GM19239 (cell line): ENCODE measurements around the gene TMPRSS3.
A peak's percentile ranks its signal among the peaks of the same experiment; 100 is the strongest.

Experiments
- DNase-seq: peaks from one replicate; pipeline ENCODE4 v3.0.0; 2011; ENCODE audit warnings: low spot score; ENCODE audit not compliant: insufficient read length
- FAIRE-seq: peaks from 2 replicates; lab custom pipeline; 2011; peaks lifted over from hg19 to GRCh38; lab: Jason Lieb, UNC

Gene TMPRSS3

DNA sequence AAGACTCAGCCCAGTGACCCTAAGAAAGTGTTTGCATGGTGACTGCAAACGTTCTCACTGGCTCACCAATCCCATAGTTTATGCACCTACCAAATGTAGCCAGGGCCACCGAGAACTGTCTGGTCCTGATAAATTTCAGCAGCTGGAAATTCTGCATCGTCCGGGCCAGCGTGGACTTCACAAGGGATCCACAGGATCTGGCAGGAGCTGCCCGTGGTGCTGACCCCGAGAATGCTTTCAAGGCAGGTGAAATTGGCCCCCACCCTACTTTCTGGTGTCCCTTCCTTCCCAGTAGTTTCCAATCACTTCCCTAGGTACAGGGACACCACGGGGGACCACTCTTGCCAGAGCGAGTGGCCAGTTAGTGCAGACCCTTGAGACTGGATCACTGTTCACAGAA is 34.0 kb upstream of the TMPRSS3 start:
- DNase-seq (no peak), FAIRE-seq (no peak)

DNA sequence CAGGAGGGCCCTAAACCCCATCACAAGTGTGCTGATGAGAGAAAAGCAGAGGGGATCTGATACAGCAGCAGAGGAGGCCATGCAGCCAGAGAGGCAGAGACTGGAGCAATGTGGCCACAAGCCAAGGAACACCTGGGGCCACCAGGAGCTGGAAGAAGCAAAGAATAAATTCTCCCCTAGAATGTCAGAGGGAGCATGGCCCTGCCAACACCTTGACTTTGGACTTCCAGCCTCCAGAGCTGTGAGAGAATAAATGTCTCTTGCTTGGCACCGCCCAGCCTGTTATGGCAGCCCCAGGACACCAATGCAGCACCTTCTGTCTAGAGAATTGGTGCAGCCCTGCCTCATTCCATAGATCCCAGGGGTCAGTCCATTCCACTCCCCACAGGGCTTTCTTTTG is 33.2 kb upstream of the TMPRSS3 start:
- no peak for DNase-seq
- no peak for FAIRE-seq

DNA sequence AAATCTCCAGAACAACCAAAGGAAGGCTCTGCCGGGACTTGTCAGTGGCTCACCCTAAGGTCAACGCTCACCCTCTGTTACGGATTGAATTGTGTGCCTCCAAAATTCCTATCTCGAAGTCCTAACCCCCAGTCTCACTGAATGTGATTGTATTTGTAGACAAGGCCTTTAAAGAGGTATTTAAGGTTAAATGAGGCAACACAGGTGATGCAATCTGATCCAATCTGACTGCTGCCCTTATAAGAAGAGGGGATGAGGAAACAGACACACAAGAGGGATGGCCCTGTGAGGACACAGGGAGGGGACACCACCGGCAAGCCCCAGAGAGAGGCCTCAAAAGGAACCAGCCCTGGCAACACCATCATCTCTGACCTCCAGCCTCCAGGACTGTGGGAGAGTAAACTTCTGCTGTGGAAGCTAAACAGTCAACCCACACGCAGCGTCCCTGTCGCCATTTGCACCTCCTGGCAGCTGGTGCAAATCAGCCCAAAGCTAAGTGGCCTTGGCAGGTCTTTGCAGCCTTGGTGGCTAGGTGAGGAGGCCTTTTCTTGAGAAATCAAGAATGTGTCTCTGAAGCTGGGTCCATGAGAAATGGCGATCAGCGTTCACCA is 32.1 kb upstream of the TMPRSS3 start:
- no peak for FAIRE-seq
- DNase-seq, result no peak

DNA sequence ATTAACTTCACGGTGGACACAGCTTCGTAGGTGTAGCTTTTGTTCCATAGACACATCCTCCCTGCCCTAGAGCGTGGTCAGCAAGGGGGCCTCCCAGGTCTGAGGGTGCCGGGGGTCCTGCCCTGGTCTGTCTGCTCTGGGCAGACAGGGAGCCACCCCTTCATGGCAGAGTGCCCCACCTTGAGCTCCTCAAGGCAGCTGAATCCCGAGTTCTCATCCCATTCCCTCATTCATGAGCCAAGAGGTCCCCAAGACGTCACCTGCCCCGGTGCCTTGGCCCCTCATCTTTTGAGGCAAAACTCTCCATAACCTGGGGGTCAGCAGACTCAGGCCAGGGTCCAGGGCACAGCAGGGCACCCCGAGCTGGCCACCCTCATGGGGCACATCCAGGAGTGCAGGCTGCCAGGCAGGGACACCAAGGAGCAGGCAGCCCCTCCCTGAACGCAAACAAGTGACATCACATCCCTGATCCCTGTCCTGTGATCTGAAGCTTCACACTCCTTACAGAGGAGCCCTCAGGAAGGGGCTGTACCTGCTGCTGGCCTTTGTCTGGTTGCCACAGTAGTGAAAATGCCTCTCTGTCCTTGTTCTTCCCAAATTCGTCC is 31.1 kb upstream of the TMPRSS3 start:
- FAIRE-seq, result no peak

DNA sequence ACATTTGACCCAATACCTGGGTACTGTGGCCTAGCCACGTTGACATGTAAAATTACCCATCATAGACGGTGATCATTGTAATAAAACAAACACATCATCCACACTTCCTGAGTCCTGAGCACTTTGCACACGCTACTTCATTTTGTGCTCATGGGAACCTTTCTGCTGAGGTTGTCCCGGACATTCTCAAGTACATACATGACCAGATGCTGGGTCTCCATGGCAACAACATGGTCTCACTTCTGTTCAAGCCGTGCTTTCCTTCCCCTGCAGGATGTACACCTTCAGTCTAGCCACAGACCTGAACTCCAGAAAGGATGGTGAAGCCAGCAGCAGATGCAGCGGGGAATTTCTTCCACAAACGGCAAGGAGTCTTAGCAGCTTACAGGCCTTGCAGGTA is 30.6 kb upstream of the TMPRSS3 start:
- FAIRE-seq, result peak; percentile 54

More for the DNA sequence above, 31.1 kb upstream of the TMPRSS3 start:
- DNase-seq, result no peak

DNA sequence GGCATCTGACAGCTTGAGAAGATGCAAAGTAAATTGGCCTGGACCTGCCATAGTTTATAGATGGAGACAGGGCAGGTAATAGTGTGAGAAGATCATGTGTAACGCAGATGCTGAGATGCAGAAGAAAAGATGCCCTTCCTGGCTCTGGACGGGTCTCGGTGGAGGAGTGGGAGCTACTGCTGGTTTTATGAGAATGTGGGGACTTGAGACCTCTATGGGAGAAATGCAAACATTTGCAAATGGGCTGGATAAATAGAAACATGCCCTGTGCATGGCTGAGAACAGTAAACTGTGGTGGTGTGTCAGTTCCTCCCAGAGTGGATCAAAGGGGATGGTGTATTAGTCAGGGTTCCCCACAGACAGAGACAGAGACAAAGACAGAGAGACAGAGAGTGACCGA is 29.7 kb upstream of the TMPRSS3 start:
- no peak for FAIRE-seq
- DNase-seq, result no peak

More for the DNA sequence above, 30.6 kb upstream of the TMPRSS3 start:
- no peak for DNase-seq

DNA sequence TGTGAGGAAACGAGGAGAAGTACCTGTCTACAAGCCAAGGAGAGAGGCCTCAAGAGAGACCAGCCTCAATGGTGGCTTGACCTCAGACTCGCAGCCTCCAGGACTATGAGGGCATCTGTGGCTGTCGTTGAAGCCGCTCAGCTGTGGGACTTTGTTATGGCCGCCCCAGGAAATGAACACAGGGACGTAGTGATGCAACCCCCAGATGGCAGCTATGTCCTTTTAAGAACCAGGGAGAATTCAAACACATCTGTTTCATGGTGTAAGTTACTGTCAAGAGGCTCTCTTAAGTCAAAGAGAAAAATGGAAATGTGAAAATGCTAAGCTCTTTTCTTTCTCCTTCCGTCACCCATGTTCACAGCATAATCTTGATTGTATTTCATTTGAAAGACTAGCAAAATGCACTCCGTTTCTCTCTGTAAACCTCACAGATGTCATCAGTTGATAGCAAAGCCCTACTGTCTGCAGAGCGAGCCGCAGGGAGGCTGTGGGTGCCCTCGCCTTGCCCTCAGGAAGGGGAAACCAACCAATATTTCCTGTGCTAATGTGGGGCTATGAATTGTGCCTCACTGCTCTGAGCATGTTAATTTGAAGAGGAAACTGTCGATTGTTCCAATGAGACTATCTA is 29.2 kb upstream of the TMPRSS3 start:
- DNase-seq (peak; percentile 23), FAIRE-seq (peak; percentile 88)

DNA sequence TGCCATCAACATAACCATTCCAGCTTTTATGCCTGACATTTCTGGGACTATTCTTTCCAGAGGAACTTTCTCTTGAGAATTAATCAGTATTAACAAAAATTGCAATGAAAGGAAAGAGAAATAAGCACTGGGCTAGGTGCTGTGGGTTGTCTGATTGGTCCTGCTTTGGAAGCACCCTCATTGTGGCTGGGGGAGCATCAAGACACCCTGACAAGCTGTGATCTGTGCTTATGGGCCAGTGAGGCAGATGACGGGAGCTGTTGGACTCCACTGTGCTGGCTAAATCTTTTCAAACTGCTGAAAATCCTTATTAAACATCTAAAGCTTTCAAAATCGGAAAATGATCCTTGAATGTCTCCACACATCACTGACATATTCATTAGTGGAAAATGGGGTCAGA is 27.8 kb upstream of the TMPRSS3 start:
- DNase-seq (no peak), FAIRE-seq (no peak)

DNA sequence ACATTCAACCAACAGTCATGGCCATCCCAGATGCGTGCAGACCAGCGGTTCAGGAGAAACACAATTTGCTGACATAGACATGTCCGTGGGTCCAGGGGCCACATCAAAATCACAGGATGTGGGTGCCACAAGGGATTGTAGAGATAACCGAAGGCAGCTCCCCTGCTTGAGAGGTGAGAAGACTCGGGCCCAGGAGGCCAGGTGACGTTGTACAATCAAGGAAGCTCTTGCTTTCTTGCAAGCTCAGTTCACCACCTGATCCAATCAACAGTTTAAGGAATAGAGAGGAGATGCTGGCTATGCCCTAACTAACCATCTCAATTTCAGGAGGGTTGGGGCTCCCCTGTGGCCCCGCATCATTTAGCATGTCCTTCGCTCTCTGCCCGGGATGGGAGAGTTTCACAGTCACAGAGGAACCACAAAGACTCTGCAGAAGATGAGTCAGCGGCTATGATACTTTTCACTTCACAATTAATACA is 27.4 kb upstream of the TMPRSS3 start:
- FAIRE-seq (peak; percentile 85), DNase-seq (peak; percentile 36)

DNA sequence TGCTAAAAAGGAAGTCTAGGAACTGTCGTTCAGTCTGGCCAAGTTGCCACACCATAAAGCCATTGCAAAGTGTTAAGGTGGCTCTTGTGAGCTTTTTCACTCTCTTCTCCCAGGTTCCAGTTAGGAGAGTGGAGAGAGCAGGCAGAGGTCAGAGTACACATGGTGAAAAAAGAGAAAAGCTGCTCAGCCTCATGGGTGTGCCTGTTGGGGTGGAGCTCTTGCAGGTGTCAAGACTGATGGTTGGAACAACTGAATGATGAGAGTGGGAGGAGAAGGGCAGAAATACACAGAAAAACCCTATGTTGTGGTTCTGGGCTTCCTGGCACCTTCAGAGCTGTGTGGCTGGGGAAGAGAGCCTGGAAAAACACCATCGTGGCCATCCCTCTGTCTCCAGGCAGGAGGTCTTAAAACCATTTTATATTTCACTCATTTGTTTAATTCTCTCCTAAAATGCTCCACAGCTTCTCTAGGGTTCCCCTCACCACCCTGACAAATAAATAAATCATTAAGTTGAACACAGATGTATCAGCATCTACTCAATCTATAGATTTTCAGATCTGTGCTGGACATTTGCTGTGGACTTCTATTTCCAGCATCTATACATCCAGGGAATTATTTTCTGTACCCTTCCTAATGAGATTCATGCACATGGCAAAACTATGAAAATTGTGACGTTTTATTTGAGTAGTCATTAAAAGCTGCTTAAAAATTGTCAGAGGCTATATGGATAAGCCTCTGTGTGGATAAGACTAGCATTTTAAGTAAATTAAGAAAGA is 25.4 kb upstream of the TMPRSS3 start:
- DNase-seq (no peak), FAIRE-seq (no peak)

DNA sequence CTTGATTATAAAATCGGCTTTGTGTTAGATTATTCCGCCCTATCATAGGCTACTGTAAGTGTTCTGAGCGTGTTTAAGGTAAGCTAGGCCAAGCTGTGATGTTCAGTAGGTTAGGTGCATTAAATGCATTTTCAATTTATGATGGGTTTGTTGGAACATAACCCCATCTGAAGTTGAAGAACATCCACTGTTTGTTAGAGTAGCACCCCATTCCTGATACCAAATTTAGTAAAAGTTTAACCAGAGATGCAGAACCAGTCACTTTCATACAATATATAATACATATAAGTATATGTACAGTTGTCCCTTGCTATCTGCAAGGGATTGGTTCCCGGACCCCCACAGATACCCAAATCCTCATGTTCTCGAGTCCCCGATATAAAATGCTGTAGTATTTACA is 24.0 kb upstream of the TMPRSS3 start:
- DNase-seq (no peak), FAIRE-seq (no peak)

DNA sequence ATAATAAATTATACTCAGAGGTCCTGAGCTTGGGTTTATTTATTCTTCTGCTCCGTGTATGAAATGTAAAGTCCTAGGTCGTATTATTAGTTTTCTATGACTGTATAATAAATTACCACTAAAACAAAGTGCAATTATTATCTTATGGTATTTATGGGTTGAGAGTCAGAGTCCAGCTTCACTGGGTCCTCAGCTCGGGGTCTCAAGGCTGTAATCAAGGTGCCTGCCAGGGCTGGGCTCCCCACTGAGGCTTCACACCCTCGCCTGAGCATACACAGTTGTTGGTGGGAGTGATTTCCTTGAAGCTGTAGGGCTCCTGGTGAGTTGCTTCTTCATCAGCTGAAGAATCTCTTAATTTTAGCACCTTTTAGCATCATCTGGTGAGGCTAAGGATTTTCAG is 23.0 kb upstream of the TMPRSS3 start:
- no peak for FAIRE-seq

DNA sequence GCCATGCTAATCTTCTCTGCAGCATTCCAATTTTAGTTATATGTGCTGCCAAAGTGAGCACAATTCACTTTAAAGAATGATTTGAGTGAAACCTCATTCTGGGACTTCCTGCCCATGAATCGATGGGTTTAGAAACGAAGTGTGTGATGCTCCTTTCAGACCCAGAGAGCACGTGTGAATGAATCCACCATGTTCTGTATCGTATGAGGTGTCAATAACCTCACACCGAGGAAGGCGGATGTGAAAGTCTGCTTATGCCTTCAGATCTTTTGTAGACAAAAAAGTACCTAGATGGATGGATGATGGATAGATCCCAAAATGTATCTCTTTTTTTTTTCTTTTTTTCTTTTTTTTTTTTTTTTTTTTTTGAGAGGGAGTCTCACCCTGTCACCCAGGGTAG is 21.7 kb upstream of the TMPRSS3 start:
- peak; percentile 28 for DNase-seq
- peak; percentile 53 for FAIRE-seq

More for the DNA sequence above, 23.0 kb upstream of the TMPRSS3 start:
- DNase-seq, result no peak

DNA sequence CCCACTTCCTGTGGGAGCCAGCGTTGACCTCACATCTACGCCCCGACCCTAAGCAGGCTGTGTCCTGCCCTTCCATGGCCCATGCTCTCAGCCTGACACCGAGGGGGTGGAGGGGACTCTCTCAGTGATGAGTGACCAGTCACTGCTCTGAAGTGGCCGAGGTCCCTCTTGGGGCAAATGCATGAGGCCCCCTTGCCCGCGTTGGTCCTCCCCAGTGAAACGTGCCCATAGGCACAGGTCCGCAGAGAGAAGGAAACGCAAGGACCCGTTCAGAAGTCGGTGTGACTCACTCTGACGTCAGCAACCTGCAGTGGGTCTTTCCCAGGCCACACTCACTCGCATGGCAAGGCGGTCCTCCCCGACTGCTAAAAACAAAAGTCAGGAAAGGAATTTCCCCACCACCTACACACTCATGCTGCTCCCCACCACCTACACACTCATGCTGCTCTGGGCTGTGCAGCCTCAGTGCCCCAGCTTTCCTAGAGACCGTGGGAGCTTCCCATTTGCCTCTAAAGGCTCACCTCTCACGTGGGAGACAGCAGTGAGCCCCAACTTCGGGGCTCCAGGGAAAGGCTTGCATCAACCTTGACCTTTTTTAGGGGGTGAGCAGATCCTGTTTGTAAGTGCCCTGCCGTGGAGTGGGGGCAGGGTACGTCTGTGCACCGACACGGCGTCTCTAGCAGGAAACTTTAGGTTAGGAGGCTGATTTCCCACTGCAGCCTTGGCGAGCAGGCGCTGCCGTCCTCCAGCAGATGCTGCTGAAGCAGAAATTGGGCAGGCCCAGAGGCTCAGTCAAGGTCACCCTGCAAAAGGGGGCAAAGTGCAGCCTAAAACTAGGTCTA is 19.3 kb upstream of the TMPRSS3 start:
- FAIRE-seq, result peak; percentile 57
- DNase-seq, result peak; percentile 65

DNA sequence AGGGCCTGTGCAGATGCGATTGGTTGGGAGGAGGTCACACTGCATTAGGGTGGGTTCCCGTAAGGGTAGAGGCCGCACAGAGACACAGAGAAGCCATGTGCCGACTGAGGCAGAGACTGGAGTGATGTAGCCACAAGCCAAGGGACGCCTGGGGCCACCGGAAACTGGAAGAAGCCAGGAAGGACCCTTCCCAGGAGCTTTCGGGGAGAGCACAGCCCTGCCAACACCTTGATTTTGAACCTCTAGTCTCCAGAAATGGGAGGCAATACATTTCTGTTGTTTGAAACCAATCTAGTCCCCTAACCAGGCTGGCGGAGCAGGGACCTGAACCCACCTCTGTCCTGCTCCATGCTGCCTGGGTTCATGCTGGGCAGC is 18.7 kb upstream of the TMPRSS3 start:
- DNase-seq (no peak), FAIRE-seq (no peak)

DNA sequence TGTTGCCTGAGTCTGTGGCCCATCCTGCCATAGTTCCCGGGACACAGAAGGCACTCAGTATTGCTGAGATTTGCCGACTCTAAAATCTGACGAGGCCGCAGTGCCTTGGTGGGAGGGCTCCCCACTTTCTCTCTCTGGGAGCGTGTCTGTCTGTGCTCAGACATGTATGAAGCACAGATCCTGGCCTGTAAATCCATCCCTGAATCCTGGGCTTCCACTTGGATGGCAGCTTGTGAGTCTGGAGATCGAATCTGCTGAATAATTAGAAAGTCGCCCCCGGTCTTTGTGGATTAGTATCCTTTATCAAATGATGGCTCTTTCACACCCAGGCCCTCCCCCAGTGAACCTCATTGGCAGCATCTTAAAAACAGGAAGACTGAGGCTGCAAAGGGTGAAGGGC is 18.2 kb upstream of the TMPRSS3 start:
- no peak for DNase-seq
- no peak for FAIRE-seq

DNA sequence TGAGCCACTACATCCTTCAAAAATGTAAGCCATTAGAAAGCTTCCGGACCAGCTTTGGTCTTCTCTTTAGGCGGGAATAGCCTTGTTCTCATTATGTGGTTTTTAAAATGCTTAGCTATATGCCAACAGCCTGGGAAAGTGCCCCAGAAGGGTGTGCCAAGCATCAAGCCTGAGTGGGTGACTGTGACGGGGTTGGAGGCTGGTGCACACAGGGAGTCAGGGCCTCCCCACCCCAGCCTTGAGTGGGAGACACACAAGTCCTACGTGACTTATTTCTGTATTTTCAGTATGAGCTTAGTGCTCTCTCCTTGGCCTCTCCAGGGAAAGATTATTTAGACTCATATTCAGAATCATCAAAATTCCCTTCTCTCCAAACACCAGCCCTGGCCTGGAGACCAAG is 17.6 kb upstream of the TMPRSS3 start:
- DNase-seq (no peak), FAIRE-seq (no peak)

DNA sequence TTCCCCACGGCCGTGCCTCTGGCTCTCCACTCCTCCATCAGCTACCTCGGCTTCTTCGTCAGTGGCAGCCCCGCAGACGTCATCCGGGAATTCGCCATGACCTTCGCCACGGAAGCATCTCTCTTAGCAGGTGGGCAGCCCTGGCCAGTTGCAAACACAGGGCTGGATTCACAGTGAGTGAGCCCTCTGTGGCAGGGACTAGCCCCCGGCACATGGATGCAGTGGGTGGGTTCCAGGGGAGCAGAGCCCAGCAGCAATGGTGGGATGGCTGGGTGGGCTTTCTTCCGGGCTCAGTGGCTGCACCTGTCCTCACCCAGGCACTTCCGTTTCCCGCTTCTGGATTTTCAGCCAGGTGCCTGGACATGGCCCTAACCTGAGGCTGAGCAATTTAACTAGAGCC is 17.2 kb upstream of the TMPRSS3 start:
- DNase-seq, result no peak
- no peak for FAIRE-seq

DNA sequence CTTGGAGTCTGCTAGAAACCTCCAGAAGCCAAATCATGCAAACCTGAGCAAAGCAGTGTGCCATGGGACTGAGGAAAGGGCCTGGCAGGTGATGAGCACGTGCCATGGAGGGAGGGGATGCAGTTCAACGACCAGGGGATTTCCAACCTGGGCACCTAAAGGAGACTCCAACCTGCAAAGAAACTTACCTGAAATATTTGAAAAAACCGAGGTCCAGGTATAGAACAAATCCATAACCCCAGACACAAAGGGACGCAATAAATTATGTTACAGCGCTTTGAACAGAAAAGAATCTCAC is 16.7 kb upstream of the TMPRSS3 start:
- FAIRE-seq, result no peak
- DNase-seq, result no peak

DNA sequence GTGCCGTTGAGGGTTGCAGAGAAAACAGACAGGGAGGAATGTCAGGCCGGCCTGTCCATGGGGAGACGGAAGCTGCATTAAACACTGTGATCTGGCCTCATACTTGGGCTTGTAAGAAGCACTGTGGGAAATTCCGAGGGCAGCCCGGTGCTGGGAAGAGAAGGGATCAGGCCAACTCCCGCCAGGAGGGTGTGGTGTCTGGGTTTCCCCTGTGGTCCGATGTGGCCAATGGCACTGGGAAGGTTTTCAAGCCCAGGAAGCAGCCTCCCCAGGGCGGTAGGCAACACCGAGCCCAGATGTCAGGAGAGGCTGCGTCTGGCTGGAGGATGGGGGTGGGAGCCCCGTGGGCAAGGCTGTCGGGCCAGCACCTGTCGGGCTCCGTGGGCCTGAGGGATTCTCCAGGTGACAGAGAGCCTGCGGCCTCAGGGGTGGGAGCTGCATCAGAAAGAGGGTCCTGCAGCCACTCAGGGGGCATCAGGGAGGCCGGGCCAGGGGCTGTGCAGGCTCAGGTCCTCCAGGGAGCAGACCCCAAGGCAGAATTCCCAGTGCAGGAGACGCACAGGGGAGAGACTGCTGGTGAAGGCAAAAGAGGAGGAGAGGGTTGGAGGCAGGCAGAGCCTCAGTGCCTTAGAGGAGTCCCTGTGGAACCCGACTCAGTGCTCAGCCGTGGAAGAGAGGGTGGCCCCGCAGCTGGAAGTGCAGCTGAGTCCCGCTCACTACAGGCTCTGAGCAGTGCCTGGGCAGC is 16.2 kb upstream of the TMPRSS3 start:
- no peak for DNase-seq
- FAIRE-seq, result no peak
